A549 (cell line): Measurements from ENCODE around the gene ALG14.

ENCODE experiments used
- BHLHE40 ChIP-seq: IDR thresholded peaks from 2 replicates; pipeline ENCODE4 v1.6.1; 2012; ENCODE audit warnings: low read depth, low read length, inconsistent platforms
- CEBPB ChIP-seq, 2 experiments: fragments of >200 bp in 1 of 2; sonication (Bioruptor Twin) in 1 of 2; formaldehyde crosslinking in 1 of 2; IDR thresholded peaks; 2 replicates each; pipeline ENCODE4 v1.6.1; 2012 to 2016
- EP300 ChIP-seq, 2 experiments: fragments of >200 bp; sonication (Bioruptor Twin); formaldehyde crosslinking; IDR thresholded peaks; 2 replicates in 1 of 2; 3 replicates in 1 of 2; pipeline ENCODE4 v1.6.1; 2016 to 2017
- KDM5A ChIP-seq: fragments of 200-600 bp; sonication (generic); IDR thresholded peaks from 2 replicates; pipeline ENCODE4 v1.6.1; 2016; ENCODE audit warnings: antibody characterized with exemption, mild to moderate bottlenecking
- POLR2A ChIP-seq: IDR thresholded peaks from 2 replicates; pipeline ENCODE4 v1.6.1; 2012; ENCODE audit warnings: mild to moderate bottlenecking, low read length
- RAD21 ChIP-seq, 2 experiments: fragments of >200 bp in 1 of 2; sonication (Bioruptor Twin) in 1 of 2; formaldehyde crosslinking in 1 of 2; IDR thresholded peaks in 1 of 2; conservative IDR thresholded peaks in 1 of 2; 2 replicates in 1 of 2; 3 replicates in 1 of 2; pipeline ENCODE4 v1.6.1; 2012 to 2018; ENCODE audit warnings: inconsistent platforms in 1 of 2
- RCOR1 ChIP-seq: fragments of 150-350 bp; IDR thresholded peaks from 2 replicates; pipeline ENCODE4 v1.6.1; 2014; ENCODE audit warnings: antibody characterized with exemption, low read length, low read depth
- RFX5 ChIP-seq: fragments of 450-650 bp; IDR thresholded peaks from 2 replicates; pipeline ENCODE4 v1.7.1; 2014; ENCODE audit warnings: antibody characterized with exemption, mild to moderate bottlenecking, moderate library complexity
- ZC3H11A ChIP-seq: fragments of 450-650 bp; IDR thresholded peaks from 2 replicates; pipeline ENCODE4 v1.6.1; 2014; ENCODE audit warnings: antibody characterized with exemption, mild to moderate bottlenecking
- ZNF302 ChIP-seq: fragments of 250-450 bp; sonication (Bioruptor Pico); IDR thresholded peaks from 2 replicates; pipeline ENCODE4 v1.9.0; 2021; ENCODE audit warnings: inconsistent platforms, mild to moderate bottlenecking, moderate library complexity
- TF ChIP-seq, protein P1 (sequence below): fragments of >200 bp; sonication (Bioruptor Twin); formaldehyde crosslinking; IDR thresholded peaks from 3 replicates; pipeline ENCODE4 v1.5.1; 2016
- TF ChIP-seq, protein P2 (sequence below): fragments of 200-600 bp; sonication (generic); IDR thresholded peaks from 2 replicates; pipeline ENCODE4 v1.6.1; 2016; ENCODE audit warnings: antibody characterized with exemption, mild to moderate bottlenecking, moderate library complexity
- TF ChIP-seq, protein P3 (sequence below): fragments of 450-650 bp; IDR thresholded peaks from 2 replicates; pipeline ENCODE4 v1.6.1; 2014; ENCODE audit warnings: antibody characterized with exemption

DNA sequence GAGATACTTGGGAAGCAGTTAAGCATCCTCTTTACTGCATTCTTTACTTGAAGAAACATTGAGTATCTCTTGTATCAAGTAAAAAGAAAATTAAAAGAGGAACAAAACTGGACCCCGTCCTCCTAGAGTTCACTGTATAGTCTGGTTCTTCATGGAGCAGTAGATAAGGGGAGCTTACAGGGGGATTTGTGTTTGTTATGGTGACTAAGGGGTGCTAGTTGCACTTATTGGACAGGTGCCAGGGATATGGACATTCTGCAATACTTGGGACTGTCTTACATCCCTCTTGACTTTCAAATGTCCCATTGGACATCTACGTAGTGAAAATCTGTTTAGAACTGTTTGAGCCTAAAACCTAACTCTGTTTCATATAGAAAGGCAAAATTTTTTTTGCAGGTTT, 67.2 kb downstream of the ALG14 start:
- no peak for TF ChIP-seq EP300 (IDR thresholded peaks at IDR 0.05)
- TF ChIP-seq, protein P1, sequence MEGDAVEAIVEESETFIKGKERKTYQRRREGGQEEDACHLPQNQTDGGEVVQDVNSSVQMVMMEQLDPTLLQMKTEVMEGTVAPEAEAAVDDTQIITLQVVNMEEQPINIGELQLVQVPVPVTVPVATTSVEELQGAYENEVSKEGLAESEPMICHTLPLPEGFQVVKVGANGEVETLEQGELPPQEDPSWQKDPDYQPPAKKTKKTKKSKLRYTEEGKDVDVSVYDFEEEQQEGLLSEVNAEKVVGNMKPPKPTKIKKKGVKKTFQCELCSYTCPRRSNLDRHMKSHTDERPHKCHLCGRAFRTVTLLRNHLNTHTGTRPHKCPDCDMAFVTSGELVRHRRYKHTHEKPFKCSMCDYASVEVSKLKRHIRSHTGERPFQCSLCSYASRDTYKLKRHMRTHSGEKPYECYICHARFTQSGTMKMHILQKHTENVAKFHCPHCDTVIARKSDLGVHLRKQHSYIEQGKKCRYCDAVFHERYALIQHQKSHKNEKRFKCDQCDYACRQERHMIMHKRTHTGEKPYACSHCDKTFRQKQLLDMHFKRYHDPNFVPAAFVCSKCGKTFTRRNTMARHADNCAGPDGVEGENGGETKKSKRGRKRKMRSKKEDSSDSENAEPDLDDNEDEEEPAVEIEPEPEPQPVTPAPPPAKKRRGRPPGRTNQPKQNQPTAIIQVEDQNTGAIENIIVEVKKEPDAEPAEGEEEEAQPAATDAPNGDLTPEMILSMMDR: no peak
- no peak for TF ChIP-seq POLR2A
- TF ChIP-seq, protein P2, sequence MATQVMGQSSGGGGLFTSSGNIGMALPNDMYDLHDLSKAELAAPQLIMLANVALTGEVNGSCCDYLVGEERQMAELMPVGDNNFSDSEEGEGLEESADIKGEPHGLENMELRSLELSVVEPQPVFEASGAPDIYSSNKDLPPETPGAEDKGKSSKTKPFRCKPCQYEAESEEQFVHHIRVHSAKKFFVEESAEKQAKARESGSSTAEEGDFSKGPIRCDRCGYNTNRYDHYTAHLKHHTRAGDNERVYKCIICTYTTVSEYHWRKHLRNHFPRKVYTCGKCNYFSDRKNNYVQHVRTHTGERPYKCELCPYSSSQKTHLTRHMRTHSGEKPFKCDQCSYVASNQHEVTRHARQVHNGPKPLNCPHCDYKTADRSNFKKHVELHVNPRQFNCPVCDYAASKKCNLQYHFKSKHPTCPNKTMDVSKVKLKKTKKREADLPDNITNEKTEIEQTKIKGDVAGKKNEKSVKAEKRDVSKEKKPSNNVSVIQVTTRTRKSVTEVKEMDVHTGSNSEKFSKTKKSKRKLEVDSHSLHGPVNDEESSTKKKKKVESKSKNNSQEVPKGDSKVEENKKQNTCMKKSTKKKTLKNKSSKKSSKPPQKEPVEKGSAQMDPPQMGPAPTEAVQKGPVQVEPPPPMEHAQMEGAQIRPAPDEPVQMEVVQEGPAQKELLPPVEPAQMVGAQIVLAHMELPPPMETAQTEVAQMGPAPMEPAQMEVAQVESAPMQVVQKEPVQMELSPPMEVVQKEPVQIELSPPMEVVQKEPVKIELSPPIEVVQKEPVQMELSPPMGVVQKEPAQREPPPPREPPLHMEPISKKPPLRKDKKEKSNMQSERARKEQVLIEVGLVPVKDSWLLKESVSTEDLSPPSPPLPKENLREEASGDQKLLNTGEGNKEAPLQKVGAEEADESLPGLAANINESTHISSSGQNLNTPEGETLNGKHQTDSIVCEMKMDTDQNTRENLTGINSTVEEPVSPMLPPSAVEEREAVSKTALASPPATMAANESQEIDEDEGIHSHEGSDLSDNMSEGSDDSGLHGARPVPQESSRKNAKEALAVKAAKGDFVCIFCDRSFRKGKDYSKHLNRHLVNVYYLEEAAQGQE: no peak
- TF ChIP-seq RFX5: no peak
- no peak for TF ChIP-seq ZNF302 (CRISPR knock-in tag)
- no peak for TF ChIP-seq BHLHE40
- TF ChIP-seq KDM5A: no peak
- TF ChIP-seq ZC3H11A: no peak
- TF ChIP-seq RCOR1: no peak
- no peak for TF ChIP-seq CEBPB (IDR thresholded peaks at IDR 0.05)
- TF ChIP-seq, protein P3, sequence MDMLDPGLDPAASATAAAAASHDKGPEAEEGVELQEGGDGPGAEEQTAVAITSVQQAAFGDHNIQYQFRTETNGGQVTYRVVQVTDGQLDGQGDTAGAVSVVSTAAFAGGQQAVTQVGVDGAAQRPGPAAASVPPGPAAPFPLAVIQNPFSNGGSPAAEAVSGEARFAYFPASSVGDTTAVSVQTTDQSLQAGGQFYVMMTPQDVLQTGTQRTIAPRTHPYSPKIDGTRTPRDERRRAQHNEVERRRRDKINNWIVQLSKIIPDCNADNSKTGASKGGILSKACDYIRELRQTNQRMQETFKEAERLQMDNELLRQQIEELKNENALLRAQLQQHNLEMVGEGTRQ: no peak
- no peak for TF ChIP-seq RAD21 (conservative IDR thresholded peaks at IDR 0.05 in 1 of 2, IDR thresholded peaks at IDR 0.05 in 1 of 2)
